Endothelial cell (in vitro differentiated cells): ENCODE results near the gene TRAF4. TPM values are rescaled to one million over a fixed set of nuclear protein-coding genes. Genes with fewer than 3 reads are reported as not detected.

Experiments used
- DNase-seq: peaks from one replicate; pipeline ENCODE4 v3.0.0; 2021; ENCODE audit warnings: low spot score
- H3K27ac Mint-ChIP-seq: one replicate; pipeline ENCODE4 v1.8.0; 2021; ENCODE audit warnings: mixed read lengths, inconsistent platforms; ENCODE audit not compliant: unreplicated experiment
- H3K27me3 Mint-ChIP-seq: one replicate; pipeline ENCODE4 v1.8.0; 2021; ENCODE audit warnings: mild to moderate bottlenecking, moderate library complexity, mixed read lengths, inconsistent platforms; ENCODE audit not compliant: unreplicated experiment
- H3K36me3 Mint-ChIP-seq: one replicate; pipeline ENCODE4 v1.8.0; 2021; ENCODE audit warnings: mild to moderate bottlenecking, low read depth, mixed read lengths, inconsistent platforms; ENCODE audit not compliant: unreplicated experiment
- H3K4me1 Mint-ChIP-seq: one replicate; pipeline ENCODE4 v1.8.0; 2021; ENCODE audit warnings: mild to moderate bottlenecking, mixed read lengths, inconsistent platforms; ENCODE audit not compliant: unreplicated experiment
- H3K4me3 Mint-ChIP-seq: one replicate; pipeline ENCODE4 v1.8.0; 2021; ENCODE audit warnings: mild to moderate bottlenecking, mixed read lengths, inconsistent platforms; ENCODE audit not compliant: unreplicated experiment
- H3K9me3 Mint-ChIP-seq: one replicate; pipeline ENCODE4 v1.8.0; 2021; ENCODE audit warnings: mixed read lengths, inconsistent platforms; ENCODE audit not compliant: unreplicated experiment
- total RNA-seq: library from RNA; stranded (reverse); fragmentation: NEBNext Ultra II Directional; extraction: Animal tissue kit (Norgen Biotek cat#: 25700); gene quantifications from one replicate; pipeline ENCODE4 v1.2.1, GENCODE V29; 2021; ENCODE audit not compliant: unreplicated experiment
- TF ChIP-seq, protein P1 (sequence below): fragments of 200-600 bp; sonication (generic); IDR thresholded peaks from one replicate; pipeline ENCODE4 v1.5.0; 2021; ENCODE audit warnings: antibody characterized with exemption; ENCODE audit not compliant: unreplicated experiment

Gene TRAF4
- total RNA-seq, 1 donor from 2014 or later = 166 TPM

DNA sequence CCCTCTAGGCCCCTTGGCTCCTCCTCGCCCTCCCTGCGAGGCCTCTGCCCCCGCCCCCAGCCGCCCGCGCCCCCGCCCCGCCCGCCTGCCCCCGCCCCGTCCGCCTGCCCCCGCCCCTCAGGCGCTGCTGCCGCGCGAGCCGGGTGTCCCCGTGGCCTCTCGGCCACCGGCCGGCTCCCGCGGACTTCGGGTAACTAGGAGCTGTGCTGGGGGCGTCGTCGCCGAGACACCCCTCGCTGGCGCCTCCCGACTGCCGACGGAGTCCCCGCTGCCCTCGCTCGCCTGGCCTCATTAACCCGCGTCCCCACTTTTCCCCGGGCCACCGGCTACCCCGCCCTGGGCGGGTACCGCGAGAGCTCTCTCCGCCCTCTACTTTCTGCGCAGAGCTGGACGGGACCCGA is 17.6 kb upstream of the TRAF4 start, which contains the start of gene TLCD1:
TLCD1 (minus strand) TSS at position 8 of the 401 bp plus-strand sequence. CDS start 136 bp downstream, outside the sequence.
- Mint-ChIP-seq H3K9me3 (no peaks in the 10 kb centered on the region), H3K4me1 (peaks cover 24% of the 10 kb centered on the region), H3K27me3 (peaks cover 22% of the 10 kb centered on the region)

DNA sequence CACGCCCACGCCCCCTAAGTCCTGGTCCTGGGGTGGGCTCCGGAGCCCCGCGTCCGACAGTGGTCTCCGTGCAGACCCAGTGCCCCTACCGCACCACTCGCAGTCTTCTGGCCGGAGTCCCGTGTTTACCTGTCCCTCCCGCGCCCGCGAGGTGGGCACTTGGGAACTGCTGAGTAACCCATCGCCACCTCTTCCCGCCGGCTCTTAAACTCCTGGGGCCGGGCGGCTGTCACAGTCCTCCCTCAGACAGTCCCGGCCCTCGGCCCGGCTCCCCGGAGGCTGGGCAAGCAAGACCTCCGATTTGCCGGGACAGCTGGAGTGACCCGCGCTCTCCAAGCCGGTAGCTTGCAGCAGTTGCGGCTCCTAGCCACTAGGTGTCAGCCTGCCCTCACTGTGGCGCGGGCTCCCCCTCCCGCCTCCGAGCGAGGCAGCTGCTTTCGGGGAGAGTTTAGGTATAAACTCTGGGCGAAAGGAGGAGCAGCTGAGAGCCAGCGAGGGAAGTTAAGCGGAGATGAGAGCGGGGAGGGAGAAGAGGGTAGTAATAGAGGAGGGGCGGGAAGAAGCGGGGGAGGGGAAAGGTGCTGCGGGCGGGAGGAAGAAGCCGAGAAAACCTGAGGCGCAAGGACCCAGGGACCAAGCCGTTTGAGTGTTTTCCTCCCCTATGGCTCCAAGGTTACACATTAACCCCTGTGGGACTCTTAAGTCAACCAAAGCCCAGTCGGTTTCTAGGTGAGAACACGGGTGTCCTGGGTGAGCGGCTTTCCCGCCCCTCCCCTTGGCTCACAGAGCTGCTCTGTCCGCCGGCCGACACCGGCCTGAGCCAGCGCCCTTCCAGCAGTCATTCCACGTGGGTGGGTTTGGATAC is 17.0 kb upstream of the TRAF4 start:
- H3K27ac Mint-ChIP-seq = no peak overlapping the region
- H3K9me3 Mint-ChIP-seq = no peaks in the 10 kb centered on the region
- H3K27me3 Mint-ChIP-seq = peaks cover 21% of the 10 kb centered on the region
- peak overlapping the region; percentile 93 for H3K4me3 Mint-ChIP-seq
- H3K36me3 Mint-ChIP-seq = peaks cover 28% of the 10 kb centered on the region
- TF ChIP-seq, protein P1, sequence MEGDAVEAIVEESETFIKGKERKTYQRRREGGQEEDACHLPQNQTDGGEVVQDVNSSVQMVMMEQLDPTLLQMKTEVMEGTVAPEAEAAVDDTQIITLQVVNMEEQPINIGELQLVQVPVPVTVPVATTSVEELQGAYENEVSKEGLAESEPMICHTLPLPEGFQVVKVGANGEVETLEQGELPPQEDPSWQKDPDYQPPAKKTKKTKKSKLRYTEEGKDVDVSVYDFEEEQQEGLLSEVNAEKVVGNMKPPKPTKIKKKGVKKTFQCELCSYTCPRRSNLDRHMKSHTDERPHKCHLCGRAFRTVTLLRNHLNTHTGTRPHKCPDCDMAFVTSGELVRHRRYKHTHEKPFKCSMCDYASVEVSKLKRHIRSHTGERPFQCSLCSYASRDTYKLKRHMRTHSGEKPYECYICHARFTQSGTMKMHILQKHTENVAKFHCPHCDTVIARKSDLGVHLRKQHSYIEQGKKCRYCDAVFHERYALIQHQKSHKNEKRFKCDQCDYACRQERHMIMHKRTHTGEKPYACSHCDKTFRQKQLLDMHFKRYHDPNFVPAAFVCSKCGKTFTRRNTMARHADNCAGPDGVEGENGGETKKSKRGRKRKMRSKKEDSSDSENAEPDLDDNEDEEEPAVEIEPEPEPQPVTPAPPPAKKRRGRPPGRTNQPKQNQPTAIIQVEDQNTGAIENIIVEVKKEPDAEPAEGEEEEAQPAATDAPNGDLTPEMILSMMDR = peak; percentile 94
- H3K4me1 Mint-ChIP-seq = peaks cover 21% of the 10 kb centered on the region
- DNase-seq = peak; percentile 98

More for the DNA sequence above, 17.6 kb upstream of the TRAF4 start, which contains the start of gene TLCD1:
- H3K36me3 Mint-ChIP-seq = peaks cover 31% of the 10 kb centered on the region
- TF ChIP-seq, protein P1 = no peak
- H3K27ac Mint-ChIP-seq = peak within 1 kb of the TSS; percentile 76
- H3K4me3 Mint-ChIP-seq = peak within 1 kb of the TSS; percentile 93
- no peak for DNase-seq

DNA sequence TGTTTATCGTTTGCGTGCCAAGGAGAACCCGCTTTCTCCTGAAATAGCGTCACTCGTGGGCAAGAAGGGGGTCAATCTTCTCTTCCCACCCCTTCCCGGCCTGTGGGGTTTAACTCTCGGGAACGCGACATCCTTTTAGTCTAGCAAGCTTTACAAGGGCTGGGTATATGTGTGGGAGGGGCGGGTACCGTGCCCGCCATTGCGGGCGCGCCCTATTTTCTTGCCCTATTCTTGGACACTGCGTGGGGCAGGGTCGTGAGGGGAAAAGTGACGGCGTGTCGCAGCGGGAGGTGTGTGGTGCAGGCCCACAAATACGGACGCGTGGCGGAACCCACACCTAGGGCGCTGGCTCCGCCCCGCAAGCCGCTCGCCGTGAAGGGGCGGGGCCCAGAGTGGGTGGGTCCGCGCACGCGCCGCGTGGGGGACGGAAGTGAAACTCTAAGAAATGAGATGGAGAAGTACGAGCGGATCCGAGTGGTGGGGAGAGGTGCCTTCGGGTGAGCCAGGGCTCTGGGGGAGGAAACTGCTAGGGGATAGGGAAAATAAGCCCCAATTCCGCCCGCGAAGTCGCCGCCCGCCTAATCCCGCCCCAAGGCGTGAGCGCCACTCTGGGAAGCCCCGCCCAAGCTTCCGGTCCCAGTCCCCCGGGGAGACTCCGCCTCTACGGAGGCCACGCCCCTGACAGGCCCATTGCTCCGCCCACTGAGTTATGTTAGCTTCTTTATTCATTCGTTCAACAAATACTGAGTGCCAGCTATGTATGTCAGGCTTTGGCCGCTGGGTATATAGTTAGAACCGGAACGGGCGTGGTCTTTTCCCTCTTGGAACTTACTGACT is 15.2 kb upstream of the TRAF4 start, which contains the start of gene NEK8:
NEK8 (plus strand) TSS at position 425 of the 837 bp plus-strand sequence; CDS start at position 451, 26 bp downstream.
- H3K4me3 Mint-ChIP-seq = peak within 1 kb of the TSS; percentile 93

DNA sequence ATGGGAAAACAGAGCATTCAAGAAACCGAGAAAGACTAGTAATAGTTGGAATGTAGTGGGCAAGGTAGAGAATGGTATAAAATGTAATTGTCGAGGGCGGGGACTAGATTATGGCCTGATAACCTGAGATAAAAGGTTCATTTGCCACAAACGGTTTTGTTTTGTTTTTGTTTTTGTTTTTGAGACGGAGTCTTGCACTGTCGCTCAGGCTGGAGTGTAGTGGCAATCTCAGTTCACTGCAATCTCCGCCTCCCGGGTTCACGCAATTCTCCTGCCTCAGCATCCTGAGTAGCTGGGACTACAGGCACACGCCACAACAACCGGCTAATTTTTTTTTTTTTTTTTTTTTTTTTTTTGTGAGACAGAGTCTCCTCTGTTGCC is 13.9 kb upstream of the TRAF4 start:
- peak overlapping the region; percentile 72 for H3K4me3 Mint-ChIP-seq
- H3K9me3 Mint-ChIP-seq = no peaks in the 10 kb centered on the region
- peak overlapping the region; percentile 20 for H3K27ac Mint-ChIP-seq

More for the DNA sequence above, 15.2 kb upstream of the TRAF4 start, which contains the start of gene NEK8:
- peak; percentile 94 for DNase-seq
- Mint-ChIP-seq H3K27ac (peak within 1 kb of the TSS; percentile 61), H3K27me3 (peaks cover 21% of the 10 kb centered on the region), H3K36me3 (peaks cover 18% of the 10 kb centered on the region), H3K4me1 (peaks cover 16% of the 10 kb centered on the region), H3K9me3 (no peaks in the 10 kb centered on the region)
- TF ChIP-seq, protein P1 = no peak

More for the DNA sequence above, 13.9 kb upstream of the TRAF4 start:
- TF ChIP-seq, protein P1 = no peak
- Mint-ChIP-seq H3K4me1 (peaks cover 7% of the 10 kb centered on the region), H3K36me3 (peaks cover 6% of the 10 kb centered on the region), H3K27me3 (peaks cover 22% of the 10 kb centered on the region)
- DNase-seq = no peak
